DND-41 (cell line): Measurements from ENCODE around the gene POR.

ENCODE experiments used
- CTCF ChIP-seq: IDR thresholded peaks from 2 replicates; pipeline ENCODE4 v1.5.1; 2012; ENCODE audit warnings: borderline replicate concordance, low read length, moderate library complexity, mild to moderate bottlenecking; ENCODE audit not compliant: poor library complexity, severe bottlenecking; ENCODE audit errors: extremely low read depth
- EZH2 ChIP-seq: IDR thresholded peaks from 3 replicates; pipeline ENCODE4 v1.6.1; 2012; ENCODE audit warnings: borderline replicate concordance, low read depth, mild to moderate bottlenecking, moderate library complexity, low read length, inconsistent platforms; ENCODE audit not compliant: severe bottlenecking

- no peak for TF ChIP-seq CTCF
- no peak for TF ChIP-seq EZH2
Observed at GRCh38 chr7:75928568-75928914, 13.6 kb downstream of the POR start.
